Subcutaneous abdominal adipose tissue (tissue), 5 donors: ENCODE measurements around the gene SERINC5.
"Not testable (repeated sequence)": the region's sequence is repeated elsewhere in the genome, so short reads cannot be mapped to it uniquely, and the experiment has no call there.

Experiments
- H3K27ac ChIP-seq: one replicate; pipeline ENCODE4 v1.7.0; 2013; ENCODE audit warnings: low read depth, mild to moderate bottlenecking, inconsistent platforms, low read length, moderate library complexity
- H3K27me3 ChIP-seq, 5 donors: one replicate each; pipeline ENCODE4 v1.7.0; 2013; ENCODE audit warnings: low read length in 5 of 5, inconsistent platforms in 1 of 5; ENCODE audit not compliant: control insufficient read depth in 5 of 5, insufficient read depth in 4 of 5
- H3K36me3 ChIP-seq, 5 donors: one replicate each; pipeline ENCODE4 v1.7.0; 2013; ENCODE audit warnings: low read length in 5 of 5; ENCODE audit not compliant: control insufficient read depth in 5 of 5, insufficient read depth in 5 of 5
- H3K4me1 ChIP-seq, 5 donors: one replicate each; pipeline ENCODE4 v1.7.0; 2013; ENCODE audit warnings: low read length in 5 of 5, mild to moderate bottlenecking in 3 of 5, moderate library complexity in 1 of 5; ENCODE audit not compliant: control insufficient read depth in 5 of 5, insufficient read depth in 5 of 5
- H3K4me3 ChIP-seq, 5 donors: one replicate each; pipeline ENCODE4 v1.7.0; 2013; ENCODE audit warnings: low read length in 5 of 5, low read depth in 1 of 5
- H3K9ac ChIP-seq, 5 donors: one replicate each; pipeline ENCODE4 v1.7.0; 2013; ENCODE audit warnings: low read length in 5 of 5, mild to moderate bottlenecking in 4 of 5, moderate library complexity in 3 of 5
- H3K9me3 ChIP-seq, 5 donors: one replicate each; pipeline ENCODE4 v1.7.0; 2013; ENCODE audit warnings: low read length in 5 of 5; ENCODE audit not compliant: control insufficient read depth in 5 of 5
- donor health status: healthy.
- donor health status: healthy.
- donor health status: healthy.
- donor health status: healthy.
- donor health status: healthy.

Gene SERINC5

DNA sequence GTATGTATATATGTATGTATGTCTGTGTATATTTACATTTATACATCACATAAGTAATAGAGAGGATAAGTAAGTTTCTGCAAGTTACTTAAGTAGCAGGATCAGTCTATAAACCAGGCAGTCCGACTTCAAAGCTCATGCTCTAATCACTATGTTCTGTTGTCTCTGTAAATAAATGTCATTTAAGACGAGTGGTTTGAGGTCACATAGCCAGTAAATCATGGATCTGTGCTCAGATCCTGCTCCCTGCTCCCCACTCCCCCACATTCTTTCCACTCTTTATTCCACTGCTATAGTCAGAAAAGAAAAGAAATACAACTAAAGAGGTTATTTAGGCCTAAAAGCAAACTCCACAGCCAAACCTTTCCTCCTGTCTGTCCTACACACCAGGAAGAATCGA lies 90.4 kb downstream of the SERINC5 start:
- Histone ChIP-seq H3K27me3 (no peaks in the 10 kb centered on the region), H3K27ac (no peak overlapping the region), H3K4me3 (no peak overlapping the region), H3K36me3 (peaks cover 16 to 46% (median 32%) of the 10 kb centered on the region in 5 donors), H3K9ac (no peak overlapping the region), H3K9me3 (no peaks in the 10 kb centered on the region), H3K4me1 (peaks cover 0 to 9% (median 0%) of the 10 kb centered on the region in 5 donors)

- H3K27ac ChIP-seq = no peak overlapping the region
- no peaks in the 10 kb centered on the region for H3K4me1 ChIP-seq
- peaks cover 21 to 48% (median 43%) of the 10 kb centered on the region in 5 donors for H3K36me3 ChIP-seq
- H3K9ac ChIP-seq = no peak overlapping the region
- no peaks in the 10 kb centered on the region for H3K9me3 ChIP-seq
- H3K27me3 ChIP-seq = no peaks in the 10 kb centered on the region
- no peak overlapping the region for H3K4me3 ChIP-seq
Measured at GRCh38 chr5:80161165-80161564, 94.7 kb downstream of the SERINC5 start.

GRCh38 chr5:80160242-80160641 lies 95.6 kb downstream of the SERINC5 start:
- Histone ChIP-seq H3K4me3 (no peak overlapping the region), H3K27ac (no peak overlapping the region), H3K27me3 (no peaks in the 10 kb centered on the region), H3K9ac (no peak overlapping the region), H3K4me1 (no peaks in the 10 kb centered on the region), H3K36me3 (peaks cover 17 to 39% (median 37%) of the 10 kb centered on the region in 5 donors), H3K9me3 (no peaks in the 10 kb centered on the region)

GRCh38 chr5:80159133-80159815 lies 96.6 kb downstream of the SERINC5 start:
- no peak overlapping the region for H3K4me3 ChIP-seq
- no peaks in the 10 kb centered on the region for H3K27me3 ChIP-seq
- no peaks in the 10 kb centered on the region for H3K9me3 ChIP-seq
- H3K36me3 ChIP-seq = peaks cover 16 to 39% (median 35%) of the 10 kb centered on the region in 5 donors
- H3K9ac ChIP-seq = no peak overlapping the region
- H3K4me1 ChIP-seq = peaks cover 0 to 7% (median 2%) of the 10 kb centered on the region in 5 donors
- no peak overlapping the region for H3K27ac ChIP-seq

- no peaks in the 10 kb centered on the region for H3K9me3 ChIP-seq
- no peak overlapping the region for H3K4me3 ChIP-seq
- H3K36me3 ChIP-seq = peaks cover 17 to 33% (median 27%) of the 10 kb centered on the region in 5 donors
- H3K27me3 ChIP-seq = no peaks in the 10 kb centered on the region
- no peak overlapping the region for H3K27ac ChIP-seq
- no peak overlapping the region for H3K9ac ChIP-seq
- peaks cover 0 to 13% (median 8%) of the 10 kb centered on the region in 5 donors for H3K4me1 ChIP-seq
Measured at GRCh38 chr5:80156156-80156555, 99.7 kb downstream of the SERINC5 start.

DNA sequence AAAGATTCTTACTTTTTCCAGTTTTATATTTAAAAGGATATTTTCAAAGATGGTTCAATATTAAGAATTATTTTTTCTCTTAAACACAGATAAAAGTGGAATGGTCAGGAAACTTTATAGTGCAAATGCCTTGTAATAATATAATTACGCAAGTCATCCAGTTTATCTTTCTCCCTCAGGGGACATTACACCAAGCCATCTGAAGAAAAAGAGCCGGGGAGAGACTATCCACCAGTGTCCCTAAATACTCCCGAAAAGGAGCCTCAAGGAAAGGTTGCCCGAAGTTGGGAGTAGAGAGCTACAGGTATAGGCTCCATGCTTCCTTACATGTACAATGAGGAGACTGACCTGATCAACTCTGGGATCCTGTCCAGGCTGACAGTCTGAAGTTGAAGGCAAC lies 101.1 kb downstream of the SERINC5 start:
- H3K4me3 ChIP-seq = no peak overlapping the region
- peaks cover 0 to 13% (median 9%) of the 10 kb centered on the region in 5 donors for H3K4me1 ChIP-seq
- H3K9ac ChIP-seq = no peak overlapping the region
- H3K36me3 ChIP-seq = peaks cover 17 to 41% (median 32%) of the 10 kb centered on the region in 5 donors
- peak overlapping the region; percentile 24 for H3K27ac ChIP-seq
- no peaks in the 10 kb centered on the region for H3K9me3 ChIP-seq
- no peaks in the 10 kb centered on the region for H3K27me3 ChIP-seq

DNA sequence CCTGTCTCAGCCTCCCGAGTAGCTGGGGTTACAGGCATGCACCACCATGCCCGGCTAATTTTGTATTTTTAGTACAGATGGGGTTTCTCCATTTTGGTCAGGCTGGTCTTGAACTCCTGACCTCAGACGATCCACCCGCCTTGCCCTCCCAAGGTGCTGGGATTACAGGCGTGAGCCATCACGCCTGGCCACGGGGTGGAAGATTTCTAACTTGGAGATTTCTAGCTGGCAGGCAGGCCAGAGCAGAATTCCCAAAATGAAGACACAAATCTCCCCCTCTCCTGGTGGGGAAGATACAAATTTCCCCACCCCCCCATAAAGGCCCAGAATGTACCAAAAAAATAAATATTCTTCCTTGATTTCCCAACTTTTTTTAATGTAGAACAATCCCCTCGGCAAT lies 101.6 kb downstream of the SERINC5 start:
- peak overlapping the region; percentile 24 for H3K27ac ChIP-seq
- not testable (repeated sequence) for H3K27me3 ChIP-seq, H3K4me3 ChIP-seq, H3K9me3 ChIP-seq, H3K9ac ChIP-seq
- H3K36me3 ChIP-seq = peaks cover 17 to 43% (median 32%) of the 10 kb centered on the region in 5 donors
- peaks cover 0 to 16% (median 9%) of the 10 kb centered on the region in 5 donors for H3K4me1 ChIP-seq

- peaks cover 0 to 19% (median 9%) of the 10 kb centered on the region in 5 donors for H3K4me1 ChIP-seq
- no peaks in the 10 kb centered on the region for H3K9me3 ChIP-seq
- no peak overlapping the region for H3K4me3 ChIP-seq
- H3K27me3 ChIP-seq = no peaks in the 10 kb centered on the region
- no peak overlapping the region for H3K27ac ChIP-seq
- H3K36me3 ChIP-seq = peaks cover 12 to 41% (median 28%) of the 10 kb centered on the region in 5 donors
- H3K9ac ChIP-seq = no peak overlapping the region
Measured at GRCh38 chr5:80153586-80154126, 102.2 kb downstream of the SERINC5 start.

GRCh38 chr5:80152778-80153177 lies 103.1 kb downstream of the SERINC5 start:
- no peaks in the 10 kb centered on the region for H3K27me3 ChIP-seq
- H3K9me3 ChIP-seq = no peaks in the 10 kb centered on the region
- no peak overlapping the region for H3K9ac ChIP-seq
- H3K4me1 ChIP-seq = peaks cover 0 to 21% (median 9%) of the 10 kb centered on the region in 5 donors
- peaks cover 3 to 33% (median 20%) of the 10 kb centered on the region in 5 donors for H3K36me3 ChIP-seq
- H3K4me3 ChIP-seq = no peak overlapping the region
- H3K27ac ChIP-seq = no peak overlapping the region

GRCh38 chr5:80151890-80152289 lies 104.0 kb downstream of the SERINC5 start:
- H3K9me3 ChIP-seq = no peaks in the 10 kb centered on the region
- peaks cover 2 to 21% (median 9%) of the 10 kb centered on the region in 5 donors for H3K4me1 ChIP-seq
- H3K9ac ChIP-seq = no peak overlapping the region
- H3K27ac ChIP-seq = no peak overlapping the region
- no peak overlapping the region for H3K4me3 ChIP-seq
- H3K36me3 ChIP-seq = peaks cover 0 to 36% (median 27%) of the 10 kb centered on the region in 5 donors
- H3K27me3 ChIP-seq = no peaks in the 10 kb centered on the region
